Hepatocyte (in vitro differentiated cells): ENCODE data around the gene TSPAN16. TPM values are rescaled to one million over a fixed set of nuclear protein-coding genes. Genes with fewer than 3 reads are reported as not detected.

Experiments used
- DNase-seq: peaks from one replicate; pipeline ENCODE4 v3.0.0-alpha.2; 2016; ENCODE audit warnings: low spot score
- H2AFZ ChIP-seq: fragments of 200-600 bp; sonication (generic); 2 replicates; pipeline ENCODE4 v1.6.0; 2016; ENCODE audit warnings: antibody characterized with exemption, mild to moderate bottlenecking
- H3K27ac ChIP-seq: fragments of 200-600 bp; sonication (generic); 2 replicates; pipeline ENCODE4 v1.5.1; 2016; ENCODE audit warnings: mild to moderate bottlenecking
- H3K27me3 ChIP-seq: fragments of 200-600 bp; sonication (generic); 2 replicates; pipeline ENCODE4 v1.6.1; 2016
- H3K36me3 ChIP-seq: fragments of 200-600 bp; sonication (generic); replicated peaks from 2 replicates; pipeline ENCODE4 v1.5.1; 2016; ENCODE audit warnings: low read depth; ENCODE audit not compliant: insufficient read depth
- H3K4me1 ChIP-seq: fragments of 200-600 bp; sonication (generic); 2 replicates; pipeline ENCODE4 v1.5.1; 2016; ENCODE audit warnings: mild to moderate bottlenecking, moderate library complexity; ENCODE audit not compliant: insufficient read depth
- H3K4me2 ChIP-seq: fragments of 200-600 bp; sonication (generic); 2 replicates; pipeline ENCODE4 v1.6.0; 2016
- H3K4me3 ChIP-seq: fragments of 200-600 bp; sonication (generic); 2 replicates; pipeline ENCODE4 v1.5.1; 2016; ENCODE audit warnings: mild to moderate bottlenecking
- H3K79me2 ChIP-seq: fragments of 200-600 bp; sonication (generic); 2 replicates; pipeline ENCODE4 v1.6.0; 2017; ENCODE audit warnings: mild to moderate bottlenecking
- H3K9me2 ChIP-seq: fragments of 200-600 bp; sonication (generic); replicated peaks from 2 replicates; pipeline ENCODE4 v1.6.0; 2017; ENCODE audit warnings: mild to moderate bottlenecking; ENCODE audit not compliant: insufficient read depth
- H3K9me3 ChIP-seq: fragments of 200-600 bp; sonication (generic); 2 replicates; pipeline ENCODE4 v1.5.1; 2016; ENCODE audit warnings: low read depth, mild to moderate bottlenecking
- H4K20me1 ChIP-seq: fragments of 200-600 bp; sonication (generic); 2 replicates; pipeline ENCODE4 v1.6.0; 2016; ENCODE audit warnings: mild to moderate bottlenecking; ENCODE audit not compliant: insufficient read depth, poor library complexity, severe bottlenecking
- EZH2 ChIP-seq: fragments of 200-600 bp; sonication (generic); IDR thresholded peaks from 2 replicates; pipeline ENCODE4 v1.6.1; 2016; ENCODE audit warnings: antibody characterized with exemption, mild to moderate bottlenecking, borderline replicate concordance
- EZH2phosphoT487 ChIP-seq: fragments of 200-600 bp; sonication (generic); IDR thresholded peaks from one replicate; pipeline ENCODE4 v1.6.1; 2018; ENCODE audit warnings: antibody characterized with exemption, mild to moderate bottlenecking, low read depth, moderate library complexity; ENCODE audit not compliant: unreplicated experiment, severe bottlenecking
- WGBS: methylation state at CpG from one replicate; pipeline ENCODE4 v1.1.6; 2016; ENCODE audit warnings: low lambda C conversion rate; ENCODE audit errors: missing lambda C conversion rate; 5-methylcytosine and 5-hydroxymethylcytosine counted together
- polyA plus RNA-seq: library from polyadenylated mRNA; unstranded; fragments of >200 nt; fragmentation: Nextera tagmentation; extraction: Ambion mirVana; gene quantifications from 2 replicates; pipeline ENCODE4 v1.2.1, GENCODE V29; 2016
- total RNA-seq: library from RNA; depleted of rRNA; stranded (reverse); fragments of >200 nt; gene quantifications from 2 replicates; pipeline ENCODE4 v1.2.3, GENCODE V29; 2014
- TF ChIP-seq, protein P1 (sequence below): fragments of 200-600 bp; sonication (generic); IDR thresholded peaks from 2 replicates; pipeline ENCODE4 v1.5.1; 2016; ENCODE audit warnings: antibody characterized with exemption, mild to moderate bottlenecking; ENCODE audit not compliant: poor library complexity

Gene TSPAN16
- total and polyA plus RNA-seq, 2 experiments from 2014 or later = not detected

DNA sequence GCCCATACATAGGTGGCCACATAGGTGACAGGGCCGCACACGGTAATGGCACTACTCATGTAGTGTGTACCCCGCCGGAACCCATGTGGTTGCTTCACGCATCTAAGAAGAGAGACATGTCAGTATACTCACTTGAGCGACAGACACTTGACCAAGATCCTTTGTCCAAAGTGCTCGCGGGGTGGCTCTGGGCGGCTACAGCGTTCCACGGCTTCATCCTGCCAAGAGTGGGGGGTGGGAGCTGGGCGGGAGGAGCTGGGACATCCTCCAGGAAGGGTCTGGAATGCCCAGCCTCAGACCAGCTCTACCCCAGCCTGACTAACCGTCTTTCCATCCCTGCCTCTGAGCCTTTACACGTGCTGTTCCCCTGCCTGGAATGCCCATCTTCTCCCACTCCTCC lies 48.0 kb upstream of the TSPAN16 start:
- Histone ChIP-seq H3K4me2 (no peak overlapping the region), H3K79me2 (no peaks in the 10 kb centered on the region), H4K20me1 (no peaks in the 10 kb centered on the region), H3K4me1 (no peaks in the 10 kb centered on the region), H3K36me3 (no peaks in the 10 kb centered on the region), H3K27me3 (no peaks in the 10 kb centered on the region), H3K9me2 (no peaks in the 10 kb centered on the region), H3K4me3 (no peak overlapping the region), H2AFZ (no peak overlapping the region), H3K9me3 (no peaks in the 10 kb centered on the region), H3K27ac (no peak overlapping the region)
- DNase-seq = peak; percentile 2
- 96% methylated on average over 14 of the region's 14 CpGs for WGBS
- no peak for TF ChIP-seq EZH2
- TF ChIP-seq EZH2phosphoT487 = no peak
- TF ChIP-seq, protein P1, sequence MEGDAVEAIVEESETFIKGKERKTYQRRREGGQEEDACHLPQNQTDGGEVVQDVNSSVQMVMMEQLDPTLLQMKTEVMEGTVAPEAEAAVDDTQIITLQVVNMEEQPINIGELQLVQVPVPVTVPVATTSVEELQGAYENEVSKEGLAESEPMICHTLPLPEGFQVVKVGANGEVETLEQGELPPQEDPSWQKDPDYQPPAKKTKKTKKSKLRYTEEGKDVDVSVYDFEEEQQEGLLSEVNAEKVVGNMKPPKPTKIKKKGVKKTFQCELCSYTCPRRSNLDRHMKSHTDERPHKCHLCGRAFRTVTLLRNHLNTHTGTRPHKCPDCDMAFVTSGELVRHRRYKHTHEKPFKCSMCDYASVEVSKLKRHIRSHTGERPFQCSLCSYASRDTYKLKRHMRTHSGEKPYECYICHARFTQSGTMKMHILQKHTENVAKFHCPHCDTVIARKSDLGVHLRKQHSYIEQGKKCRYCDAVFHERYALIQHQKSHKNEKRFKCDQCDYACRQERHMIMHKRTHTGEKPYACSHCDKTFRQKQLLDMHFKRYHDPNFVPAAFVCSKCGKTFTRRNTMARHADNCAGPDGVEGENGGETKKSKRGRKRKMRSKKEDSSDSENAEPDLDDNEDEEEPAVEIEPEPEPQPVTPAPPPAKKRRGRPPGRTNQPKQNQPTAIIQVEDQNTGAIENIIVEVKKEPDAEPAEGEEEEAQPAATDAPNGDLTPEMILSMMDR = no peak

DNA sequence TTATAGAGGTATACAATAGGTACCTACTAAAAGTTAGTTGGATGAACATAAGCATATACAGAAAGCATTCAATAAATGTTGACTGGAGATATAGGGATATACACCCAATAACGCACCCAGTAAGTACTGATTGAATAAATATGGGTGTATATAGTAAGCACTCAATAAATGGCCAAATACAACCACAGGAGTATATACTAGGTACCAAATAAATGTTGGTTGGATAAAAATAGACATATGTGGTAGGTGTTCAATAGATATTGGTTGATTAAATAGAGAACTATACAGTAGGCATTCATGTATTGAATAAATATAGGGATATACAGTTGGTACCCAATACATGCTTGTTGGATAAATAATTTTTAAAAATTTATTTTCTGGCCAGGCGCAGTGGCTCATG lies 47.1 kb upstream of the TSPAN16 start:
- no peak for TF ChIP-seq EZH2
- TF ChIP-seq, protein P1 = no peak
- no peak for TF ChIP-seq EZH2phosphoT487
- DNase-seq = no peak
- Histone ChIP-seq H2AFZ (no peak overlapping the region), H3K27ac (no peak overlapping the region), H3K4me3 (no peak overlapping the region), H3K4me1 (no peaks in the 10 kb centered on the region), H3K27me3 (no peaks in the 10 kb centered on the region), H3K9me2 (no peaks in the 10 kb centered on the region), H4K20me1 (no peaks in the 10 kb centered on the region), H3K4me2 (no peak overlapping the region), H3K9me3 (no peaks in the 10 kb centered on the region), H3K36me3 (no peaks in the 10 kb centered on the region), H3K79me2 (no peaks in the 10 kb centered on the region)
- 100% methylated on average over 2 of the region's 2 CpGs for whole genome bisulfite sequencing

DNA sequence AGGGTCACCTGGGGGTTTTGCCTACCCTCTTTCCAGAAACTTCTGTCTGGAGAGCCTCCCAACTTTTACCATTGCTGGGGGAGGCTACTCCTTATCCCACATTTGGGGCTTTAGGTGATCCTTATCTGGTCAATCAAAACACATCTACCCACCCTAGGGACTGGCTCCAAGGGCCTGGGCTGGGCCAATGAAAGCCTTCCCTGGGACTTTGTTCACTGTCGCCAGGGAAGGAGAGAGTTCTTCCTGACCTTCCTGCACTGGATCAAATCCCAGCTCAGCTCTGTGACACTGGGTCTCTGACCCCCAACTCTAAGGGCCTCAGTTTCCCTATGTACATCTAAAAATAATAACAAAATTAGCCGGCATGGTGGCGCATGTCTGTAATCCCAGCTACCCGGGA lies 44.7 kb upstream of the TSPAN16 start:
- no peaks in the 10 kb centered on the region for H3K36me3 ChIP-seq
- H3K79me2 ChIP-seq = peaks cover 3% of the 10 kb centered on the region
- no peak for DNase-seq
- H3K4me2 ChIP-seq = no peak overlapping the region
- TF ChIP-seq EZH2phosphoT487 = no peak
- no peak for TF ChIP-seq EZH2
- TF ChIP-seq, protein P1 = no peak
- H3K9me3 ChIP-seq = no peaks in the 10 kb centered on the region
- no peaks in the 10 kb centered on the region for H4K20me1 ChIP-seq
- no peaks in the 10 kb centered on the region for H3K9me2 ChIP-seq
- no peaks in the 10 kb centered on the region for H3K27me3 ChIP-seq
- no peak overlapping the region for H3K4me3 ChIP-seq
- H2AFZ ChIP-seq = no peak overlapping the region
- no peaks in the 10 kb centered on the region for H3K4me1 ChIP-seq
- WGBS = 96% methylated on average over 4 of the region's 4 CpGs
- no peak overlapping the region for H3K27ac ChIP-seq
